ENCODE results near the gene TEAD2. TPM values are rescaled to one million over a fixed set of nuclear protein-coding genes. Genes with fewer than 3 reads are reported as not detected.

The TEAD2 gene
- polyA plus RNA-seq, 2 donors = 6.0 to 8.3 TPM

GRCh38 chr19:49398001-49398615 lies 35.9 kb upstream of the TEAD2 start:
- Histone ChIP-seq H3K27me3 (ENCODE audit: control insufficient read depth in 1 of 2, insufficient read depth in 2 of 2, low read length in 2 of 2) (no peaks in the 10 kb centered on the region), H3K9me3 (ENCODE audit: control insufficient read depth in 2 of 2, insufficient read depth in 1 of 2, low read depth in 1 of 2, low read length in 1 of 2) (no peaks in the 10 kb centered on the region), H3K27ac (ENCODE audit: low read depth in 2 of 2, low read length in 1 of 2) (no peak overlapping the region), H3K4me3 (ENCODE audit: low read depth in 1 of 2, low read length in 2 of 2) (no peak overlapping the region), H3K36me3 (ENCODE audit: control insufficient read depth in 2 of 2, insufficient read depth in 2 of 2, low read length in 1 of 2) (no peaks in the 10 kb centered on the region), H3K4me1 (ENCODE audit: control insufficient read depth in 2 of 2, insufficient read depth in 2 of 2, low read length in 1 of 2) (no peaks in the 10 kb centered on the region)
- WGBS, 2 donors = 62 to 69% methylated on average over 10 to 11 of the region's 11 CpGs

GRCh38 chr19:49396738-49397505 lies 34.7 kb upstream of the TEAD2 start:
- Histone ChIP-seq H3K27me3 (ENCODE audit: control insufficient read depth in 1 of 2, insufficient read depth in 2 of 2, low read length in 2 of 2) (no peaks in the 10 kb centered on the region), H3K36me3 (ENCODE audit: control insufficient read depth in 2 of 2, insufficient read depth in 2 of 2, low read length in 1 of 2) (no peaks in the 10 kb centered on the region), H3K9me3 (ENCODE audit: control insufficient read depth in 2 of 2, insufficient read depth in 1 of 2, low read depth in 1 of 2, low read length in 1 of 2) (no peaks in the 10 kb centered on the region), H3K27ac (ENCODE audit: low read depth in 2 of 2, low read length in 1 of 2) (no peak overlapping the region), H3K4me1 (ENCODE audit: control insufficient read depth in 2 of 2, insufficient read depth in 2 of 2, low read length in 1 of 2) (no peaks in the 10 kb centered on the region), H3K4me3 (ENCODE audit: low read depth in 1 of 2, low read length in 2 of 2) (no peak overlapping the region)
- 78 to 83% methylated on average over 8 of the region's 8 CpGs for WGBS, 2 donors

GRCh38 chr19:49395581-49396407 lies 33.6 kb upstream of the TEAD2 start:
- no peak overlapping the region for H3K4me3 ChIP-seq (ENCODE audit: low read depth in 1 of 2, low read length in 2 of 2)
- H3K9me3 ChIP-seq (ENCODE audit: control insufficient read depth in 2 of 2, insufficient read depth in 1 of 2, low read depth in 1 of 2, low read length in 1 of 2) = no peaks in the 10 kb centered on the region
- no peak overlapping the region for H3K27ac ChIP-seq (ENCODE audit: low read depth in 2 of 2, low read length in 1 of 2)
- no peaks in the 10 kb centered on the region for H3K27me3 ChIP-seq (ENCODE audit: control insufficient read depth in 1 of 2, insufficient read depth in 2 of 2, low read length in 2 of 2)
- no peaks in the 10 kb centered on the region for H3K36me3 ChIP-seq (ENCODE audit: control insufficient read depth in 2 of 2, insufficient read depth in 2 of 2, low read length in 1 of 2)
- no peaks in the 10 kb centered on the region for H3K4me1 ChIP-seq (ENCODE audit: control insufficient read depth in 2 of 2, insufficient read depth in 2 of 2, low read length in 1 of 2)
- WGBS, 2 donors = 73 to 81% methylated on average over 15 of the region's 15 CpGs

GRCh38 chr19:49393881-49394280 lies 31.7 kb upstream of the TEAD2 start:
- Histone ChIP-seq H3K4me1 (ENCODE audit: control insufficient read depth in 2 of 2, insufficient read depth in 2 of 2, low read length in 1 of 2) (no peaks in the 10 kb centered on the region), H3K4me3 (ENCODE audit: low read depth in 1 of 2, low read length in 2 of 2) (no peak overlapping the region), H3K36me3 (ENCODE audit: control insufficient read depth in 2 of 2, insufficient read depth in 2 of 2, low read length in 1 of 2) (no peaks in the 10 kb centered on the region), H3K9me3 (ENCODE audit: control insufficient read depth in 2 of 2, insufficient read depth in 1 of 2, low read depth in 1 of 2, low read length in 1 of 2) (no peaks in the 10 kb centered on the region), H3K27ac (ENCODE audit: low read depth in 2 of 2, low read length in 1 of 2) (no peak overlapping the region), H3K27me3 (ENCODE audit: control insufficient read depth in 1 of 2, insufficient read depth in 2 of 2, low read length in 2 of 2) (no peaks in the 10 kb centered on the region)
- 65 to 69% methylated on average over 5 of the region's 5 CpGs for WGBS, 2 donors

- no peaks in the 10 kb centered on the region for H3K27me3 ChIP-seq (ENCODE audit: control insufficient read depth in 1 of 2, insufficient read depth in 2 of 2, low read length in 2 of 2)
- no peaks in the 10 kb centered on the region for H3K9me3 ChIP-seq (ENCODE audit: control insufficient read depth in 2 of 2, insufficient read depth in 1 of 2, low read depth in 1 of 2, low read length in 1 of 2)
- H3K36me3 ChIP-seq (ENCODE audit: control insufficient read depth in 2 of 2, insufficient read depth in 2 of 2, low read length in 1 of 2) = no peaks in the 10 kb centered on the region
- no peak overlapping the region for H3K4me3 ChIP-seq (ENCODE audit: low read depth in 1 of 2, low read length in 2 of 2)
- no peak overlapping the region for H3K27ac ChIP-seq (ENCODE audit: low read depth in 2 of 2, low read length in 1 of 2)
- H3K4me1 ChIP-seq (ENCODE audit: control insufficient read depth in 2 of 2, insufficient read depth in 2 of 2, low read length in 1 of 2) = no peaks in the 10 kb centered on the region
- 19 to 25% methylated on average over 13 to 14 of the region's 14 CpGs for WGBS, 2 donors
These were observed 29.6 kb upstream of the TEAD2 start for GRCh38 chr19:49391581-49392399.

- no peaks in the 10 kb centered on the region for H3K9me3 ChIP-seq (ENCODE audit: control insufficient read depth in 2 of 2, insufficient read depth in 1 of 2, low read depth in 1 of 2, low read length in 1 of 2)
- H3K27me3 ChIP-seq (ENCODE audit: control insufficient read depth in 1 of 2, insufficient read depth in 2 of 2, low read length in 2 of 2) = no peaks in the 10 kb centered on the region
- H3K36me3 ChIP-seq (ENCODE audit: control insufficient read depth in 2 of 2, insufficient read depth in 2 of 2, low read length in 1 of 2) = no peaks in the 10 kb centered on the region
- WGBS, 2 donors = 50 to 52% methylated on average over 9 of the region's 9 CpGs
- H3K27ac ChIP-seq (ENCODE audit: low read depth in 2 of 2, low read length in 1 of 2) = no peak overlapping the region
- H3K4me3 ChIP-seq (ENCODE audit: low read depth in 1 of 2, low read length in 2 of 2) = no peak overlapping the region
- H3K4me1 ChIP-seq (ENCODE audit: control insufficient read depth in 2 of 2, insufficient read depth in 2 of 2, low read length in 1 of 2) = no peaks in the 10 kb centered on the region
These were observed 28.7 kb upstream of the TEAD2 start for GRCh38 chr19:49390929-49391359.

- Histone ChIP-seq H3K4me3 (ENCODE audit: low read depth in 1 of 2, low read length in 2 of 2) (no peak overlapping the region), H3K36me3 (ENCODE audit: control insufficient read depth in 2 of 2, insufficient read depth in 2 of 2, low read length in 1 of 2) (no peaks in the 10 kb centered on the region), H3K9me3 (ENCODE audit: control insufficient read depth in 2 of 2, insufficient read depth in 1 of 2, low read depth in 1 of 2, low read length in 1 of 2) (no peaks in the 10 kb centered on the region), H3K27me3 (ENCODE audit: control insufficient read depth in 1 of 2, insufficient read depth in 2 of 2, low read length in 2 of 2) (no peaks in the 10 kb centered on the region), H3K27ac (ENCODE audit: low read depth in 2 of 2, low read length in 1 of 2) (no peak overlapping the region), H3K4me1 (ENCODE audit: control insufficient read depth in 2 of 2, insufficient read depth in 2 of 2, low read length in 1 of 2) (no peaks in the 10 kb centered on the region)
- WGBS, 2 donors = 61 to 62% methylated on average over 26 of the region's 26 CpGs
These were observed 28.1 kb upstream of the TEAD2 start for GRCh38 chr19:49390131-49390928.

- H3K27me3 ChIP-seq (ENCODE audit: control insufficient read depth in 1 of 2, insufficient read depth in 2 of 2, low read length in 2 of 2) = no peaks in the 10 kb centered on the region
- H3K36me3 ChIP-seq (ENCODE audit: control insufficient read depth in 2 of 2, insufficient read depth in 2 of 2, low read length in 1 of 2) = no peaks in the 10 kb centered on the region
- H3K9me3 ChIP-seq (ENCODE audit: control insufficient read depth in 2 of 2, insufficient read depth in 1 of 2, low read depth in 1 of 2, low read length in 1 of 2) = no peaks in the 10 kb centered on the region
- 79 to 86% methylated on average over 20 of the region's 20 CpGs for WGBS, 2 donors
- no peaks in the 10 kb centered on the region for H3K4me1 ChIP-seq (ENCODE audit: control insufficient read depth in 2 of 2, insufficient read depth in 2 of 2, low read length in 1 of 2)
- H3K27ac ChIP-seq (ENCODE audit: low read depth in 2 of 2, low read length in 1 of 2) = no peak overlapping the region
- no peak overlapping the region for H3K4me3 ChIP-seq (ENCODE audit: low read depth in 1 of 2, low read length in 2 of 2)
These were observed 27.2 kb upstream of the TEAD2 start for GRCh38 chr19:49389406-49389805.

All from esophagus (tissue), 2 donors.